GM19239 (cell line): ENCODE data around the gene POLR2F.
"Not testable (repeated sequence)": the region's sequence is repeated elsewhere in the genome, so short reads cannot be mapped to it uniquely, and the experiment has no call there.

Experiments used
- DNase-seq: peaks from one replicate; pipeline ENCODE4 v3.0.0; 2011; ENCODE audit warnings: low spot score; ENCODE audit not compliant: insufficient read length
- FAIRE-seq: peaks from 2 replicates; lab custom pipeline; 2011; peaks lifted over from hg19 to GRCh38; lab: Jason Lieb, UNC

Gene POLR2F

DNA sequence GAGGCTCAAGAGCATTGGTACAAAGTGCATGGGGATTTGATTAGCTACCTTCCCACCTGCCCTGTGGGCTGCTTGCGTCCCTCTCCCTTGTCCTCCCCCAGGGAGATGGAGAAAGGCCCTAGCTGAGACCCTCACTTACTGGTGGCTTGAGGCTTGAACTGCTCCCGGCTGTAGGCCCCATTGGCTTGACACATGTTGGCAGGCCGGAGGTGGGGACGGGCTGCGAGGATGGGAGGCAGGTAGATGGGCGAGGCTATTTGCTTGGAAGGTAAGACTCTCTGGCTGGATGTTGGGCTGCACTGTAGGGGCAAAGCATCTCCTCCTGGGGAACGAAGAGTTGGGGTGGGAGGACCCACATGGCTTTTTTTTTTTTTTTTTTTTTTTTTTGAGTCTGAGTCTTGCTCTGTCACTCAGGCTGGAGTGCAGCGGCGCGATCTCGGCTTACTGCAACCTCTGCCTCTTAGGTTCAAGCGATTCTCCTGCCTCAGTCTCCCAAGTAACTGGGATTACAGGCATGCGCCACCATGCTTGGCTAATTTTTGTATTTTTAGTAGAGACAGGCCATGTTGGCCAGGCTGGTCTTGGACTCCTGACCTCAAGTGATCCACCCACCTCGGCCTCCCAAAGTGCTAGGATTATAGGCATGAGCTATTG, 6.2 kb upstream of the POLR2F start:
- DNase-seq, FAIRE-seq: not testable (repeated sequence)

DNA sequence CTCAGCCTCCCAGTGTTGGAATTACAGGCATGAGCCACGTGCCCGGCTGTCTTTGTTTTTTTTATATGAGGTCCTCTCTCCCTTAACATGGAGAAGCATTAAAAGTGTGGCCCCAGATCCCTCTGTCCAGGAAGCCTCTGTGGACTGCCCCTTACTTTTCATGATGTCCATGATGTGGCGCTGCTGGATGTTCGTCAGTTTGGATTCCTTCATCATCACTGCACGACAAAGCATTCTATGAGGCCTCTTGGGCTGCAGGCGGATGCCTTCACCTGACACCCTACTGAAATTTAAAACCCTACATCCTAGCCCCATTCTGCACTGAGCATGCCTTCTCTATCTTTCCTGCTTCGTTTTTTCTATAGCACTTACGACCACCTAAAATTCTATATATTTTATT, 2.2 kb upstream of the POLR2F start:
- DNase-seq (no peak), FAIRE-seq (no peak)

DNA sequence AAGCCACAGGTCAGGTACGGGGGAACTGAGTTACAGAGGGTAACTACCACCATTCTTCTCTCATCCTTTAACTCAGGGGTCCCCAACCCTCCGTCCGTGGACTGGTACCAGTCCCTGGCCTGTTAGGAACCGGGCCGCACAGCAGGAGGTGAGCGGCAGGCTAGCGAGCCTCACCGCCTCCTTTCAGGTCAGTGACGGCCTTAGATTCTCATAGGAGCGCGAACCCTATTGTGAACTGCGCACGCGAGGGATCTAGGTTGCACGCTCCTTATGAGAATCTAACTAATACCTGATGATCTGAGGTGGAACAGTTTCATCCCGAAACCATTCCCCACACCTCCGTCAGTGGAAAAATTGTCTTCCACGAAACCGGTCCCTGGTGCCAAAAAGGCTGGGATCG, 870 bp upstream of the POLR2F start:
- not testable (repeated sequence) for DNase-seq, FAIRE-seq

DNA sequence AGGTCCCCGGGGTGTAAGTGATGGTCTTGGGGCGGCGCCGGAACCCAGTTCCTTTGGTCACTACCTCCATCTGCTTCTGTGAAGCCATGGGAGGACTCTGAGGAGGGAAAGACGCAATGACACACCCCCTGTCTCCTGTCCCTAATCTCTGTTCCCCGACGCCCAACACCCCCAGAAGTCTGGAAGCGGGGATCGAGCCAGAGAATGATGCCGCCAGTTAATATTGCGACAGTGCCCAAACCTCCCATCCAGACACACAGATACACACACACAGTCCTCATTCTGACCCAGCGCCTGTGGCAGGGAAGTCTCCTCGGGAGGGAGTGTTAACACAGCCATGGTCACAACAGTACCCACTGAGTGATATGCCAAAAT, 450 bp upstream of the POLR2F start:
- no peak for DNase-seq
- FAIRE-seq, result no peak

DNA sequence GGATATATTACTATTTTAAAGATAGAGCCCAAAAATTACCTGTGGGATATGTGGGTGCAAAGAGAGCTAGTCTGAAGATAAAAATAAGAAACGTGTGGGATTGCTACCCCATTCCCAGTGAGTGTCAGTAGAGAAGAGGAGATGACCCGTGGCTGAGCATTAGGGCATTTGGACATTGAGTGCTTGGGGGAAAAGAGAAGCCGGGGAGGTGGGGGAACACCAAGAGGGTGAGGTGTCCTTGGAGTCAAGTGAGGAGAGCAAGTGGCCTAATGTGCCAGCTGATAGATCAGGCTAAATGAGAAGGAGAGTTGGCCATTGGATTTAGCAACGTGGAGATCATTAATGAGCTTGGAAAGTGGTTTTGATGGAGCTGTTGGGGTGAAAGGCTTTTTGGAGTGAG, 1.2 kb downstream of the POLR2F start:
- DNase-seq (no peak), FAIRE-seq (no peak)

DNA sequence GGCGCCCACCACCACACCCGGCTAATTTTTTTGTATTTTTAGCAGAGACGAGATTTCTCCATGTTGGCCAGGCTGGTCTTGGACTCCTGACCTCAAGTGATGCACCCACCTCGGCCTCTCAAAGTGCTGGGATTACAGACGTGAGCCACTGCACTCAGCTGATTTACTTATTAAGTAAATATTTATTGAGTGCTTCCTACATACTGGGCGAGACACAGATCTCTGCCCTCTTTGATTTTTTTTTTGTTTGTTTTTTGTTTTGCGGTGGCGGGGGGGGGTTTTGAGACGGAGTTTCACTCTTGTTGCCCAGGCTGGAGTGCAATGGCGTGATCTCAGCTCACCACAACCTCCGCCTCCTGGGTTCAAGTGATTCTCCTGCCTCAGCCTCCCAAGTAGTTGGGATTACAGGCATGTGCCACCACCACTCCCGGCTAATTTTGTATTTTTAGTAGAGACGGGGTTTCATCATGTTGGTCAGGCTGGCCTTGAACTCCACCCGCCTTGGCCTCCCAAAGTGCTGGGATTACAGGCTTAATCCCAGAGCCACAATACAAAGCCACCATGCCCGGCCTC, 2.4 kb downstream of the POLR2F start:
- DNase-seq, FAIRE-seq: not testable (repeated sequence)

DNA sequence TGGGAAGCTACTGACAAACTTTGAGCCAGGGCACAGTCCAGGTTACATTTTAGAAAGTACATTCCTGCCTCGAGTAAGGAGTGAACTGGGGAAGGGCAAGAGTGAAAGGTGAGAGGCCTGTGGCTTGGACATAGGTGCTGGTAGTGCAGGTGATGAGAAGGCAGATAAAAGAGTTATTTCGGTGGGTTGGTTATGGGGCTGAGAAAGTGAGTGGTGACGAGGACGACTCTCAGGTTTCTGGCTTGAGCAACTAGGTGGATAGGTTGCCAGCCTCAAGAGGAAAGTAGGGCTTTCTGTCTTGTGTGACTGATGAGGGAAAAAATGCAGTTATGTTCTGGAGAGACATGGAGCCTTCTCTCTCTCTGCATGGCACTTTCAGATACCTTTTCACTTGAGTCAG, 3.7 kb downstream of the POLR2F start:
- FAIRE-seq (no peak), DNase-seq (no peak)

DNA sequence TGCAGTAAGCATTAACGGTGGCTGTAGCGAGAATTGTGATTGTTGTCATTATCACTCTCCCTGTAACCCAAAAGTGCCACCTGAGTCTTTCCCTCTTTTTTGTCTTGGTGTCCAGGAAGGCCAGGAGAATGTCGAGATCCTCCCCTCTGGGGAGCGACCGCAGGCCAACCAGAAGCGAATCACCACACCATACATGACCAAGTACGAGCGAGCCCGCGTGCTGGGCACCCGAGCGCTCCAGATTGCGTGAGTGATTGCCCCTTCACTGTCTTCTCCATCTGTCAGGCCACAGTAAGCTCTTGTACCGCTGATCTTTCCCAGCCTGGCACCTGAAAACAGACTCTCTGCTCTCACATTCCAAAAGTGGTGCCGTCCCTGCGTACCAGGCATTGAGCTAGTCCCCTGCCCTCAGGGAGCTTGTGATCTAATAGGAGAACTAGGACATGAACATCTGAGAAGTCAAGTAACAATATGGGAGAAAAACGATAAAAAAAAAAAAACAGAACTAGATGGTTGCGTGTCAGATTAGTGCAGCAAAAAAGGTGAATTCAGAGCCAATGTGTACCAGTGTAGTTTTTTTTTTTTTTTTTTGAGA, 5.8 kb downstream of the POLR2F start:
- FAIRE-seq, result no peak

DNA sequence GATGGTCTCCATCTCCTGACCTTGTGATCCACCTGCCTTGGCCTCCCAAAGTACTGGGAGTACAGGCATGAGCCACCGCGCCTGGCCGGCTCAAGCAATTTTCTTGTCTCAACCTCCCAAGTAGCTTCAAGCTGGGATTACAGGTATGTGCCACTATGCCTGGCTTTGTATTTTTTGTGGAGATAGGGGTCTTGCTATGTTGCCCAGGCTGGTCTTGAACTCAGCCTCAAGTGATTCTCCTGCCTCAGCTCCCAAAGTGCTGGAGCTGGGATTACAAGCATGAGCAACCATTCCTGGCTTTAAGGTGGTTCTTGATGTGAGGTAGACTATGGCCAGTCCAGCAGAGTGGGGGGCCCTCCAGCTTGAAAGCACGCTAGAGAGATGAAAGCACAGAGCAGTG, 7.6 kb downstream of the POLR2F start:
- FAIRE-seq (no peak), DNase-seq (no peak)

More for the DNA sequence above, 5.8 kb downstream of the POLR2F start:
- DNase-seq, result no peak

DNA sequence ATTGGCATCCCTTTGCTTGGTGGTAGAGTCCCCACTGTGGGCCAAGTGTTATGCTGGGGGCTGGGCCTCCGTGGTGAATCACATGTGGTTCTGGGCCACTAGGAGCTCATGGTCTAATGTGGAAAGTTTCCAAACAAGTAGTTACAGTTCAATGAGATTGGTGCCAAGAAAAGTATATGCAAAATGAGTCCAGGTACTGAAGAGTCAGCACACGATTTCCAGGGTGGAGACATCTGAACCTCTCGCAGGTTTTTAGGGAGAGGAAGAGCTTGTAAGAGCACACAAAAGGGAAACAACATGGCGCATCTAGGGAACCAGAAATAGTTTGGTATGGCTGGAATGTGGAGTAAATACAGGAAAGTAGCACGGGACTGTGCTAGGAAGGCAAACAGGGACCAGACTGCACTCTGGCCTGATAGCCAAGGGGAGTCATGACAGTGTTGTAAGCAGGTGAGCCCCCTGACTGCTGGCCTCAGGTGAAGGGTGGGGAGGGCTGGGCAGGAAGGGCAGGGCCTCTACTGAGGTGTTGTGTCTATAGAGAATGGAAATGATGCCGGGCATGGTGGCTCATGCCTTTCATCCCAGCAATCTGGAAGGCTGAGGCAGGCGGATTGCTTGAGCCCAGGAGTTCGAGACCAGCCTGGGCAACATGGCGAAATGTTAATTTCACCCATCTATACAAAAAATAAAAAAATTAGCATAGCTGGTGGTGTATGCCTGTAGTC, 12.6 kb downstream of the POLR2F start:
- DNase-seq, result no peak
- no peak for FAIRE-seq

DNA sequence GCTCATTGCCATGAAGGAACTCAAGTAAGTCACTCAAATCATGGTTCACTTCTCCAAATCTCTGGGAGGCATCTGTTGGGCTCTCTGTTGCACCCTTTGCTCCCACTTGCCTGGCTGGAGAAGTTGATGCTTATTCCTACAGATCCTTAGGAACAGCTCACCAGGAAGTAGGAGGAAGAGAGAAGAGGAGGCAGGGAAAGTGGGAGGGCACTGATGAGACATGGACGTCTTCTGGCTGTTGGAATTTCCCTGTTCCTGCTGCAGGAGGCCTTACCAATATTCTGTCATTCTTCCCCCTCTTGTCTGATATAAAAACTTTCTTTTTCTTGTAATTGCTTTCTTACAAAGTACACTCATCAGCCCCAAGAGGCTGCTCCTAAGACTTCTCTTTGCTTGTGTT, 13.6 kb downstream of the POLR2F start:
- DNase-seq (no peak), FAIRE-seq (no peak)

DNA sequence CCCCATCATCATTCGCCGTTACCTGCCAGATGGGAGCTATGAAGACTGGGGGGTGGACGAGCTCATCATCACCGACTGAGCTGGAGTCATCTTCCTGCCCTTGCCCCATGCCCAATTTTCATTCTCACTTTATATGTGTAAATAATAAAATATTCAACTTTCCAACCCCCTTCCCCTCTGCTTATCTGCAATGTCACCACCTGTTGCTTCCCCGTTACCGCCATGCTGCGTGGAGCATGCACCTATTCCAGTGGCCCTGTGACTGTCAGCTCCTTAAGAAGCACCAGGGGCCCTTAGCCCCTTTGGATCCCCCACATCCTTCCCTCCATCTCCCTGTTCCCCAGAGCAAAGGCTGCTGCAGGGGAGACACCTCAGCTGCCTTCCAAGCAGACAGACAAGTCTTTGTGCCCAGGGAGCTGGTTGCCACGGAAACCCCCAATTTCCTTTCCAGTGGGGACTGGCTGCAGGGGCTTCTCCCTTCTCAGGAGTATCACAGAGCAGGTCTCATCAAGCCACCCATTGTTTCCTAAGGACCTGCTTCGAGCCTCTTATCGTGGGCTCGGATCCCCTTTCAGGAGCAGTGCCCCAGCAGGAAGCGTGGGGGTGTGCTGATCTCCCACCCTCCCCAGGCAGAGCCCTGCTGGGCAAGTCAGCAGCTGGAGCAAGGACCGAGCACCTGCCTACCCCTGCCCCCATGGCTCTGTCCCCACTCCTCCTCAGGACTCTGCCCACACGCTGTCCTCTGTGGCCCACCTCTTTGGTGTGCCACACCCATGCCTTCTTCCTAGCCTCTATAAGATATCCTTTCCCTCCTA, 14.3 kb downstream of the POLR2F start:
- DNase-seq (no peak), FAIRE-seq (no peak)

DNA sequence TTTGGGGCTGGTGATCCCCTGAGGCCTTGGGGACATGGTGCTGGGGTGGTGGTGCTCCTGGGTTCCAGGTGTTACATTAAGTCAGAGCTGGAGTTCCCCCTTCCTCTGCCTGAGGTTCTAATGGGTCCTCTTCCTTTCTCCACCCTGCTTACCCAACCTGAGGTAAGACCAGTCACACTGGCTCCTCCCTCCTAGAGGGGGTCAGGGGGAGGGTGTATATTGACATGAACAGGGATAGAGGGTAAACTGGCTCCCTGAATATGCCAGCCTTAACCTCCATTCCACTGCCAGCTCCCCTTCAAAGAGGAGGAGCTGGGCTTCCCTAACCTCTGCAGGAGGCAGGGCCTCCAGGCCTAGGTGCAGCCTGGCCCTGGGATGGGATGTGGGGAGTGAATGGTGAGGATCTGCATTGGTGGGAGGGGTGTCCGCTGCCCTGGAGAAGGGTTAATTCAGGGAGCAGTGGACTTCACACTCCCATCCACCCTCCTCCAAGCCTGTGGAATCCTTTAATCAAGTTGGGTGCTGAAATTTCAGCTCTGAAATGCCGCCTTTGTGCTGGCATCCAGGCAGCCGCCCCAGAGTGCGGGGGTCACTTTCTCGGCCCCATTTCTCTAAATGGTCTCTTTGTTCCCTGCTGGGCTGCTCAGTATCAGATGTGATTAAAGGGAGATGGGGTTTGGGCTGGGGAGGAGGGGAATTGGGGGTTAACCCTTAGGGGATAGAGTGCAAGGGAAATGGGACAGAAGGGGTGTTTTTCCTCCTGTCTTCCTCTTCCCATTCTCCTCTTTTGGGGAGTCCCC, 15.2 kb downstream of the POLR2F start:
- DNase-seq (no peak), FAIRE-seq (no peak)

DNA sequence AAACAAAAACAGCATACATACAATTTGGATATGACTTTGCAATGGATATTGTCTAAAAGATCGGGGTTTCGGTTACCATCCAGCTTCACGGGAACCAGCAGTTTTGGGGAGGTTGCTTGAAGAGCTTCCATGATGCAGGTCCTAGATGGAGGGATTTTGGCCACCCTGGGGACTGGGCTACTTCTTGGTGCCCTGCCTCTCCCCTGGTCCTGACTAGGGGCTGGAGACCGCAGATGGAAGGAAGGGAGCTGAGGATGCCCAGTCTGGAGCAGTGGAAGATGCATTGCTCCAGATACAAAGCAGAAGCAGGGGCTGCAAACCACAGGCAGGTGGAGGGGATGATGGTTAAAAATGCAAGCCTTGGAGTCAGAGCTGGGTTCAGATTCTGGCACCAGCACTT, 17.4 kb downstream of the POLR2F start:
- DNase-seq, result no peak
- FAIRE-seq, result no peak

DNA sequence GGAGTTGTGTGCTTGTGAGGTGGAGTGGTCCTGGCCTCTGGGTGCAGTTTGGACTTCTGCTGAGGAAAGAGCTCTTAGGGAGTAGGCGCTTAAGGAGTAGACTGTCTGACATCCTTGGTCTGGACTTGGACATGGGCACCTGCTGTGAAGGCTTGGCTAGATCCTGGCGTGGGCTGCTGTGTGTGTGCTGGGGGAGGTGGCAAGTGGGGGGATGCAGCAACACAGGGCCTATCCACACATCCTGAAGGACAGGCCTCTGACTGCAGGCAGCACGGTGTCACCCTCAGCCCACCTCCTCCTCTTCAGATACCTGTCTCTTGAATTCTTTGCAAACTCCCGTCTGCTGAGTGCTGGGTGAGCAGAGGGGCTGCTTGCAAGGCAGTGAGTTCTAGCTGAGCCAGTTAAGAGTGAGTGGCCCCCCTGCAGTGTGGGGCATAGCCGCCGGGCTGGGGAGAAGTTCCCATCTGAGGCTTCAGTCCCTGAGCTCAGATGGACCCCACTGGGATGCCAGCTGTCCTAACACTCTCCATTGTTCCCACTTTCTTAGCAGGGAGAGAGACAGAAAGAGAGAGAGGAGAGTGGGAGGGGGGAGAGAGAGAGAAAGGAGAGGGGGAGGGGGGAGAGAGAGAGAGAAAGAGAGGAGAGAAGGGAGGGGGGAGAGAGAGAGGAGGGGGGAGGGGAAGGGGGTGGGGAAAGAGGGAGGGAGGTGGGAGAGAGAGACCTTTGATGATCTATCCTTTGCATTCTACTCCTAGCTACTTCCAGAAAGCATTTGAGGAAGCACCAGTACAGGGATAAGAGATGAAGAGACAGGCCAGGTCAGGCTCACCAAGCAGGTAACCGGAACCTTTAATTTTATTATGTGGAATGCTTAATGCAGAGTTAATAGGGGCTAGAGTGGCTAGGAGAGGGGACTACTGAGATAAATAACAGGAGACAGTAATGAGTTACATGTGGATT, 18.3 kb downstream of the POLR2F start:
- FAIRE-seq (no peak), DNase-seq (no peak)

DNA sequence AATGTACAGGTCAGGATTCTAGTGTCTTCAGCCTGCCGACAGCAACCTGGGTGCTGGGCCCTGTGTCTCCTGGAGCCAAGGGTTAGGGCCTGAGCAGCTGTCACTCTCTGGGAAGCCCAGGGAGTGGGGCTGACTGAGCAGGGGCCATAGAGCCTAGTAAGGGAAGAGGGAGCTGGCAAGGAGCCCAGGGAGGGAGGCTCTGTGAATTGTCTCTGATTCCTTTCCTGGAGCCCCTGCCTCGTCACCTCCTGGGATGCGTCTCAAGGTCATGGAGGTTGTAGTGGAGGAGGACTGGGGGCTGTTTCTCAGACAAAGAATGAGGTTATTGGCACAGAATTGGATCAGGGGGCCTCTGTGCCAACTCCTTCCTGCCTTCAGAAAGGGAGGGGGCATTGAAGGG, 19.0 kb downstream of the POLR2F start:
- FAIRE-seq, result no peak
- DNase-seq, result no peak

DNA sequence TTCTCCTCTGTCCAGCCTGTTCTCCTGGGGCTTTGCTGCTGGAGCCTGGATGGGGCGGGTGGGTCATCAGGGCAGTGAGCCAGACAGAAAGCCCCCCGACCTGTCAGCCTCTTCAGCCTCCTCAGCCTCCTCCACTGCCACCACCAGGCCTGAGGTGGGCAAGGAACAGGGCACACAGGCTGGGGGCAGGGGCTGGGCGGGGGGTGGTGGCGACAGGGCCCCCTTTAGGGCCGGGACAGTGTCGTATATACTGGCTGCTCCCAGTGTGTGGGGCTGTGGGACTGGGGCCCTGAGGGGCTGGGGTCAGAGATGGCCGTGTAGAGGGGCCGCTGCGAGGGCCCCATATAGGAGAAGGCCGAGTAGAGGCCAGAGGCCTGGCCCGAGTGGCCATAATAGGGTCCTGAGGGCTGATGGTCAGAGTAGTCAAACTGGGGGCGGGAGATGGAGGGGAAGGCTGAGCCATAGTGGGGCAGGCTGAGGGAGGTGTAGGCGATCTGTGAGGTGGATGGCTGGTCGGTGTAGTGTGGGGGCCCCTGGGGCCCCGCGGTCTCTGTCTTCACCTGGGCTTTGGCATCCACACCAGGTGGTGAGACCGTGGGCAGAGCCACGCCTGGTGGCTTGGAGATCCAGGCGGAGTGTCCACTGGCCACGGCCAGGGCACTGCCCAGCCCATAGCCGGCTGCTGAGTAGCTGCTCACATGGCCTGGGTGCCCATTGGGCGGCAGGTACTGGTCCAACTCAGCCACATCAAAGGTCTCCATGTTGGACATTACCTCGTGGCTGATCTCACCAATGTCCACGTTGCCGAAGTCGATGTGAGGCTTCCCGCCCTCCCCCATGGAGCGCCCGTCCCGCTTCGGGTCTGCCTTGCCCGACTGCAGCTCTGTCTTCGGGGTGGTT, 20.0 kb downstream of the POLR2F start:
- FAIRE-seq (no peak), DNase-seq (no peak)

DNA sequence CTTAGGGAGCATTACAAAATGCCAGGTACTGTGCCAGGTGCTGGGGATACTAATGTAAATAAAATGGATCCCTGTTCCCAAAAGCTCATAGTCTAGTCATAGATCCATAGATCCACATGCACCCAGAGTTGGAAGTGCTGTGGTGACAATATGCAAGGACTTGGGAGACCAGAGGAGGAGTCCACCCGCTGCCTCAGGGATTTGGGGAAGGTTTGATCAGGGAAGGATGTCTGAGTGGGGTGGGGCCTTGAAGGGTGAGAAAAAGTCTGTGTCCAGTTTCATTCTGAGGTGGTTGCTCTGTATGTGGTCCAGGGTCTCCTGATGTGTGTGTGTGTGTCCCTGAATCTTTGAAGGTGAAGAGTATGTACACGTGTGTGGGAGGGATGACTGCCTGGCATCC, 21.7 kb downstream of the POLR2F start:
- FAIRE-seq, result no peak
- no peak for DNase-seq
